ENCODE results near the gene PRKAA2. TPM values are rescaled to one million over a fixed set of nuclear protein-coding genes. Genes with fewer than 3 reads are reported as not detected.

Gene PRKAA2
- total and polyA plus RNA-seq, 2 of the 13 experiments (the other 11 are each of a cell fraction or from before 2014, with no cell fraction given) = 6.0 to 7.5 TPM

GRCh38 chr1:56644919-56645676, at the start of gene PRKAA2 (continued):
- TF ChIP-seq POLR2AphosphoS5 (IDR thresholded peaks at IDR 0.05; ENCODE audit: low read depth, low read length) = peak; percentile 49
- peak; percentile 81 for TF ChIP-seq ZBTB14 (CRISPR knock-in tag; IDR thresholded peaks at IDR 0.05)
- no peak for TF ChIP-seq GATA4 (IDR thresholded peaks at IDR 0.05; ENCODE audit: borderline replicate concordance, low read depth)
- TF ChIP-seq MXD3 (CRISPR knock-in tag; IDR thresholded peaks at IDR 0.05) = 0 out of 2 replicates have a peak, but pooled peaks have one; percentile 9
- no peak for TF ChIP-seq AKNA (CRISPR knock-in tag; IDR thresholded peaks at IDR 0.05; ENCODE audit: borderline replicate concordance)
- TF ChIP-seq NFRKB (IDR thresholded peaks at IDR 0.05) = no peak
- no peak for TF ChIP-seq TRIM22 (IDR thresholded peaks at IDR 0.05)
- TF ChIP-seq ZNF138 (CRISPR knock-in tag; IDR thresholded peaks at IDR 0.05; ENCODE audit: low read depth) = no peak
- no peak for TF ChIP-seq RBAK (CRISPR knock-in tag; IDR thresholded peaks at IDR 0.05)
- 0 out of 2 replicates have a peak, but pooled peaks have one; percentile 35 for TF ChIP-seq E2F1 (CRISPR knock-in tag; IDR thresholded peaks at IDR 0.05)
- no peak for TF ChIP-seq RAD51 (IDR thresholded peaks at IDR 0.05; ENCODE audit: borderline replicate concordance)
- TF ChIP-seq ZNF709 (CRISPR knock-in tag; IDR thresholded peaks at IDR 0.05) = peak; percentile 42; the same call in 1 of the 2 replicates
- TF ChIP-seq MXI1 (IDR thresholded peaks at IDR 0.05; ENCODE audit: borderline replicate concordance, low read depth, low read length) = no peak; the same call in 2 of the 3 replicates
- 0 out of 2 replicates have a peak, but pooled peaks have one; percentile 9 for TF ChIP-seq SMYD3 (CRISPR knock-in tag; IDR thresholded peaks at IDR 0.05)
- TF ChIP-seq NR2F2 (IDR thresholded peaks at IDR 0.05; ENCODE audit: borderline replicate concordance, low read depth) = no peak
- no peak for TF ChIP-seq GATAD1 (CRISPR knock-in tag; IDR thresholded peaks at IDR 0.05)

Data from HepG2 (cell line).